Inferior parietal cortex (tissue), 1 donor: ENCODE measurements around the gene PCDHA10.
A peak's percentile ranks its signal among the peaks of the same experiment; 100 is the strongest.
"Not testable (repeated sequence)": the region's sequence is repeated elsewhere in the genome, so short reads cannot be mapped to it uniquely, and the experiment has no call there.

Source experiments
- DNase-seq: peaks from one replicate; pipeline ENCODE4 v3.0.0-alpha.2; 2016; ENCODE audit errors: extremely low spot score

PCDHA10 gene

DNA sequence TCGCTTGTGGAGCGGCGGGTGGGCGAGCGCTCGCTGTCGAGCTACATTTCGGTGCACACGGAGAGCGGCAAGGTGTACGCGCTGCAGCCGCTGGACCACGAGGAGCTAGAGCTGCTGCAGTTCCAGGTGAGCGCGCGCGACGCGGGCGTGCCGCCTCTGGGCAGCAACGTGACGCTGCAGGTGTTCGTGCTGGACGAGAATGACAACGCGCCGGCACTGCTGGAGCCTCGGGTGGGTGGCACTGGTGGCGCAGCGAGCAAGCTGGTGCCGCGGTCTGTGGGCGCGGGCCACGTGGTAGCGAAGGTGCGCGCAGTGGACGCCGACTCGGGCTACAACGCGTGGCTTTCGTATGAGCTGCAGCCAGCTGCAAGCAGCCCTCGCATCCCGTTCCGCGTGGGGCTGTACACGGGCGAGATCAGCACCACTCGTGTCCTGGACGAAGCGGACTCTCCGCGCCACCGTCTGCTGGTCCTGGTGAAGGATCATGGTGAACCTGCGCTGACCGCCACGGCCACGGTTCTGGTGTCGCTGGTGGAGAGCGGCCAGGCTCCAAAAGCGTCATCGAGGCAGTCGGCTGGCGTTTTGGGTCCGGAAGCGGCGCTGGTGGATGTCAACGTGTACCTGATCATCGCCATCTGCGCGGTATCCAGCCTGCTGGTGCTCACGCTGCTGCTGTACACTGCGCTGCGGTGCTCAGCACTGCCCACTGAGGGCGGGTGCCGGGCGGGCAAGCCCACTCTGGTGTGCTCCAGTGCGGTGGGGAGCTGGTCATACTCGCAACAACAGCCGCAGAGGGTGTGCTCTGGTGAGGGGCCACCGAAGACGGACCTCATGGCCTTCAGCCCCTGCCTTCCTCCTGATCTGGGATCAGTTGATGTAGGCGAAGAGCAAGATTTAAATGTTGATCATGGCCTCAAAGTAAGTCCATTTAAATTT is 12.6 kb upstream of the PCDHA10 start:
- DNase-seq: no peak

DNA sequence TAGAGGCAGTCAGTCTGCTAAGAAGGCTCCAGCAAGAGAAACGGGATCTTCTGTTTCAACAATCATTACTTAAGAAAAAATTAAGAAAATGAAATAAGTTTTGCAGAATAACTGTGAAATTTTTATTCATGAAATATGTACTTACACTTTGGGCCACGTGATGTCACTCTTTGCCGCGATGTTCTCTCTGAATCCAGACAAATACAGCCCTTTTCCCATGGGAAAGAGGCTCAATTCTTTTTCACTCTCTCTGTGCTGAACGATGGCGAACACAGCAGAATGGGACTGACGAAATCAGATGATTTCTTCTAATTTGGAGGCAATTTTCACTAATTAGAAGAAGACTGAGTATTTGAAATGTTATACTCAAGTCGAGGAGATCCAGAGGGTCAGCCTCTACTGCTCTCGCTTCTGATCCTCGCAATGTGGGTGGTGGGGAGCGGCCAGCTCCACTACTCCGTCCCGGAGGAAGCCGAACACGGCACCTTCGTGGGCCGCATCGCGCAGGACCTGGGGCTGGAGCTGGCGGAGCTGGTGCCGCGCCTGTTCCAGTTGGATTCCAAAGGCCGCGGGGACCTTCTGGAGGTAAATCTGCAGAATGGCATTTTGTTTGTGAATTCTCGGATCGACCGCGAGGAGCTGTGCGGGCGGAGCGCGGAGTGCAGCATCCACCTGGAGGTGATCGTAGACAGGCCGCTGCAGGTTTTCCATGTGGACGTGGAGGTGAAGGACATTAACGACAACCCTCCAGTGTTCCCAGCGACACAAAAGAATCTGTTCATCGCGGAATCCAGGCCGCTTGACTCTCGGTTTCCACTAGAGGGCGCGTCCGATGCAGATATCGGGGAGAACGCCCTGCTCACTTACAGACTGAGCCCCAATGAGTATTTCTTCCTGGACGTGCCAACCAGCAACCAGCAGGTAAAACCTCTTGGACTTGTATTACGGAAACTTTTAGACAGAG is 7.3 kb upstream of the PCDHA10 start, which contains the start of gene PCDHA9:
Gene PCDHA9 (plus strand): TSS at position 244 of the 964 bp plus-strand sequence. CDS start 114 bp downstream, at position 358.
- not testable (repeated sequence) for DNase-seq

DNA sequence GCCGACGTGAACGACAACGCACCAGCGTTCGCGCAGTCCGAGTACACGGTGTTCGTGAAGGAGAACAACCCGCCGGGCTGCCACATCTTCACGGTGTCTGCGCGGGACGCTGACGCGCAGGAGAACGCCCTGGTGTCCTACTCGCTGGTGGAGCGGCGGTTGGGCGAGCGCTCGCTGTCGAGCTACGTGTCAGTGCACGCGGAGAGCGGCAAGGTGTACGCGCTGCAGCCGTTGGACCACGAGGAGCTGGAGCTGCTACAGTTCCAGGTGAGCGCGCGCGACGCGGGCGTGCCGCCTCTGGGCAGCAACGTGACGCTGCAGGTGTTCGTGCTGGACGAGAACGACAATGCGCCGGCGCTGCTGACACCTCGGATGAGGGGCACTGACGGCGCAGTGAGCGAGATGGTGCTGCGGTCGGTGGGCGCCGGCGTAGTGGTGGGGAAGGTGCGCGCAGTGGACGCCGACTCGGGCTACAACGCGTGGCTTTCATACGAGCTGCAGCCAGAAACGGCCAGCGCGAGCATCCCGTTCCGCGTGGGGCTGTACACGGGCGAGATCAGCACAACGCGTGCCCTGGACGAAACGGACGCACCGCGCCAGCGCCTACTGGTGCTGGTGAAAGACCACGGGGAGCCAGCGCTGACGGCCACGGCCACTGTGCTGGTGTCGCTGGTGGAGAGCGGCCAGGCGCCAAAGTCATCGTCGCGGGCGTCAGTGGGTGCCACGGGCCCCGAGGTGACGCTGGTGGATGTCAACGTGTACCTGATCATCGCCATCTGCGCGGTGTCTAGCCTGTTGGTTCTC is 5.7 kb upstream of the PCDHA10 start:
- DNase-seq: not testable (repeated sequence)

DNA sequence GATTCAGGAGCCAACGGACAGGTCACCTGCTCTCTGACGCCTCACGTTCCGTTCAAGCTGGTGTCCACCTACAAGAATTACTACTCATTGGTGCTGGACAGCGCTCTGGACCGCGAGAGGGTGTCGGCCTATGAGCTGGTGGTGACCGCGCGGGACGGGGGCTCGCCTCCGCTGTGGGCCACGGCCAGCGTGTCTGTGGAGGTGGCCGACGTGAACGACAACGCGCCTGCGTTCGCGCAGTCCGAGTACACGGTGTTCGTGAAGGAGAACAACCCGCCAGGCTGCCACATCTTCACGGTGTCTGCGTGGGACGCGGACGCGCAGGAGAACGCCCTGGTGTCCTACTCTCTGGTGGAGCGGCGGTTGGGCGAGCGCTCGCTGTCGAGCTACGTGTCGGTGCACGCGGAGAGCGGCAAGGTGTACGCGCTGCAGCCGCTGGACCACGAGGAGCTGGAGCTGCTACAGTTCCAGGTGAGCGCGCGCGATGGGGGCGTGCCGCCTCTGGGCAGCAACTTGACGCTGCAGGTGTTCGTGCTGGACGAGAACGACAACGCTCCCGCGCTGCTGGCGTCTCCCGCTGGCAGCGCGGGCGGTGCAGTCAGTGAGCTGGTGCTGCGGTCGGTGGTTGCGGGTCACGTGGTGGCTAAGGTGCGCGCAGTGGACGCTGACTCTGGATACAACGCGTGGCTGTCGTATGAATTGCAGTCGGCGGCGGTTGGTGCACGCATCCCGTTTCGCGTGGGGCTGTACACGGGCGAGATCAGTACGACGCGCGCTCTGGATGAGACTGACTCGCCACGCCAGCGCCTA is 1.7 kb downstream of the PCDHA10 start:
- no peak for DNase-seq

DNA sequence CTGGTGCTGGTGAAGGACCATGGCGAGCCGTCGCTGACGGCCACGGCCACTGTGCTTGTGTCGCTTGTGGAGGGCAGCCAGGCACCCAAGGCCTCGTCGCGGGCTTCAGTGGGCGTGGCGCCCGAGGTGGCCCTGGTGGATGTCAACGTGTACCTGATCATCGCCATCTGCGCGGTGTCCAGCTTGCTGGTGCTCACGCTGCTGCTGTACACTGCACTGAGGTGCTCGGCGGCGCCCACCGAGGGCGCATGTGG is 2.2 kb downstream of the PCDHA10 start:
- DNase-seq: no peak

DNA sequence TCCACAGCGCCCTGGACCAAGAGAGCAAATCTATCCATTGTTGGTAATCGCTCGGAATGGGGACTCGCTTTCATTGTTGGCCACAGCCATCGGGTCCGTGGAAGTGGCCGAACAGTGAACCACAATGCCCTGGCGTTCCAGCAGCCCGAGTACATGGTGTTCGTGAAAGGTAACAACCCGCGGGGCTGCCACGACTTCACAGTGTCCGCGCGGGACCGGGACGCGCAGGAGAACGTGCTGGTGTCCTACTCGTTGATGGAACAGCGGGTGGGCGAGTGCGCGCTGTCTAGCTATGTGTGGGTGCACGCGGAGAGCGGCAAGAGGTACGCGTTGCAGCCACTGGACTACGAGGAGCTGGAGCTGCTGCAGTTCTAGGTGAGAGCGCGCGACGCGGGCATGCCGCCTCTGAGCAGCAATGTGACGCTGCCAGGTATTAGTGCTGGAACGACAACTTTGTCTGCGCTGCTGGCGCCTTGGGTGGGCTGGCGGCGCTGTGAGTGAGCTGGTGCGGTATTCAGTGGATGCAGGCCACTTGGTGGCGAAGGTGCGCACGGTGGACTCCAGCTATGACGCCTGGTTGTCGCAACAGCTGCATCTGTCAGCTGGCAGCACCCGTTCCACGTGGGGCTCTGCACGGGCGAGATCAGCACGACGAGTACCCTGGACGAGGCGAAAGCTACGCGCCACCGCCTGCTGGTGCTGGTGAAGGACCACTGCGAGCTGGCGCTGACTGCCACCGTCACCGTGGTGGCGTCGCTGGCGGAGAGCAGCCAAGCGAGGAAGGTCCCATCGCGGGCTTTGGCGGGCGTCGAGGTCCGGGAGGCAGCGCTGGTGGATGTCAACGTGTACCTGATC is 7.0 kb downstream of the PCDHA10 start:
- no peak for DNase-seq

DNA sequence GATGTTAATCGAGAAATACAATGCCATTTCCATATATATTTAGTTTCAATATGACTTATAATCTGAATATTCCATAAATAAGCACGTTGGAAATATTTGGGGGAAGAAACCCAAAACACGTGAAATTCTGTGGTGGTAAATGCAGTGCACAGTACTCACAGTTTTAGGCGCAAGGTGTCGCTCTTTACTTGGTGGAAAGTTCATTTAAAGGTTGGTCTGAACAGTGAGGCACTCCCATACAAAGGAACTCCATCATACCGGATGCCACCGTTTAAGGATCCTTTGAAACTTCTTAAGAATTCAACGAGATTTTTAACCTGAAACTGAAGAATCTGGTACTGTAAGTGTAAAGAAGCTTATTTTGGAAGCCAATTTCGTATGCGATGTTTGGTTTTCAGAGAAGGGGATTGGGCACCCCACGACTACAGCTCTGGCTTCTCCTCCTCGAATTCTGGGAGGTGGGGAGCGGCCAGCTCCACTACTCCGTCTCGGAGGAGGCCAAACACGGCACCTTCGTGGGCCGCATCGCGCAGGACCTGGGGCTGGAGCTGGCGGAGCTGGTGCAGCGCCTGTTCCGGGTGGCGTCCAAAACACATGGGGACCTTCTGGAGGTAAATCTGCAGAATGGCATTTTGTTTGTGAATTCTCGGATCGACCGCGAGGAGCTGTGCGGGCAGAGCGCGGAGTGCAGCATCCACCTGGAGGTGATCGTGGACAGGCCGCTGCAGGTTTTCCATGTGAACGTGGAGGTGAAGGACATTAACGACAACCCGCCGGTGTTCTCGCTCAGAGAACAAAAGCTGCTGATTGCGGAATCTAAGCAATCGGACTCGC is 13.2 kb downstream of the PCDHA10 start, which contains the start of gene PCDHA11:
Gene PCDHA11 (plus strand): TSS at position 237 of the 834 bp plus-strand sequence. CDS start 147 bp downstream, at position 384.
- peak; percentile 62 for DNase-seq

DNA sequence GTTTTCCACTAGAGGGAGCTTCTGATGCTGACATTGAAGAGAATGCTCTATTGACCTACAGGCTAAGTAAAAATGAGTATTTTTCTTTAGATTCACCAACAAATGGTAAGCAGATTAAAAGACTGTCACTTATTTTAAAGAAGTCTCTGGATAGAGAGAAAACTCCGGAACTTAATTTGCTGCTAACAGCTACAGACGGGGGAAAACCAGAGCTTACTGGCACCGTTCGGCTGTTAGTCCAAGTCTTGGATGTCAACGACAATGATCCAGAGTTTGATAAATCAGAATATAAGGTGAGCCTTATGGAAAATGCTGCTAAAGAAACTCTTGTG is 13.8 kb downstream of the PCDHA10 start:
- DNase-seq: peak; percentile 55

DNA sequence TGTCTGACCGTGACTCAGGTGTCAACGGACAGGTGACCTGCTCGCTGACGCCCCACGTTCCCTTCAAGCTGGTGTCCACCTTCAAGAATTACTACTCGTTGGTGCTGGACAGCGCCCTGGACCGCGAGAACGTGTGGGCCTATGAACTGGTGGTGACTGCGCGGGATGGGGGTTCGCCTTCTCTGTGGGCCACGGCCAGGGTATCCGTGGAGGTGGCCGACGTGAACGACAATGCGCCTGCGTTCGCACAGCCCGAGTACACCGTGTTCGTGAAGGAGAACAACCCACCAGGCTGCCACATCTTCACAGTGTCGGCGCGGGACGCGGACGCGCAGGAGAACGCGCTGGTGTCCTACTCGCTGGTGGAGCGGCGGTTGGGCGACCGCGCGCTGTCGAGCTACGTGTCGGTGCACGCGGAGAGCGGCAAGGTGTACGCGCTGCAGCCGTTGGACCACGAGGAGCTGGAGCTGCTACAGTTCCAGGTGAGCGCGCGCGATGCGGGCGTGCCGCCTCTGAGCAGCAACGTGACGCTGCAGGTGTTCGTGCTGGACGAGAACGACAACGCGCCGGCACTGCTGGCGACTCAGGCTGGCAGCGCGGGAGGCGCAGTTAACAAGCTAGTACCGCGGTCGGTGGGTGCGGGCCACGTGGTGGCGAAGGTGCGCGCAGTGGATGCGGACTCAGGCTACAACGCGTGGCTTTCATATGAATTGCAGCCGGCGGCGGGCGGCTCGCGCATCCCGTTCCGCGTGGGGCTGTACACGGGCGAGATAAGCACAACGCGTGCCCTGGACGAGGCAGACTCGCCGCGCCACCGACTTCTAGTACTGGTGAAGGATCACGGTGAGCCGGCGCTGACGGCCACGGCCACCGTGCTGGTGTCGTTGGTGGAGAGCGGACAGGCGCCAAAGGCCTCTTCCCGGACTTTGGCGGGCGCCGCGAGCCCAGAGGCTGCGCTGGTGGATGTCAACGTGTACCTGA is 14.8 kb downstream of the PCDHA10 start:
- DNase-seq: no peak

DNA sequence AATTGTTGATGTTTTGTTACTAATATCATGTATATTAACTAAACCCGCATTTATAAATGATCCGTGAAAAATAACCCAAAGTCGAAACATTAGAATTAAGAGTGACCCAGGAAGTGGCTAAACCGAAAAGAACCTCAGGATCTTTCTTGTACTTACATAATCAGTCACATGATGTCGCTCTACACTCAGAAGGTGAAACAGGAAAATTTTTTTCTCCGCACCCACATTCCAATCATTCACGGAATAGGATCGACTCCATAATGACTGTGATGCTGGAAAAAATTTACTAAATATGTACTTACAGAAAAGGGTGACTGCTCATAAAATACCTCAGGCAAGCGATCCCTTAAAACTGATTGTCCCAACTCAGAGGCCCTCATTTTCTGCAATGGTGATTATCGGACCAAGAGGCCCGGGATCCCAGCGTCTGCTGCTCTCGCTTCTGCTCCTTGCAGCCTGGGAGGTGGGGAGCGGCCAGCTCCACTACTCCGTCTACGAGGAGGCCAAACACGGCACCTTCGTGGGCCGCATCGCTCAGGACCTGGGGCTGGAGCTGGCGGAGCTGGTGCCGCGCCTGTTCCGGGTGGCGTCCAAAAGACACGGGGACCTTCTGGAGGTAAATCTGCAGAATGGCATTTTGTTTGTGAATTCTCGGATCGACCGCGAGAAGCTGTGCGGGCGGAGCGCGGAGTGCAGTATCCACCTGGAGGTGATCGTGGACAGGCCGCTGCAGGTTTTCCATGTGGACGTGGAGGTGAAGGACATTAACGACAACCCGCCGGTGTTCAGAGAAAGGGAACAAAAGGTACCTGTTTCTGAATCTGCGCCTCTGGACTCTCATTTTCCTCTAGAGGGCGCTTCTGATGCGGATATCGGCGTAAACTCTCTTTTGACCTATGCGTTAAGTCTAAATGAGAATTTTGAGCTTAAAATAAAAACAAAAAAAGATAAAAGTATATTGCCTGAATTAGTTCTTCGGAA is 19.7 kb downstream of the PCDHA10 start, which contains the start of gene PCDHA12:
Gene PCDHA12 (plus strand): TSS at position 224 of the 981 bp plus-strand sequence. CDS start 165 bp downstream, at position 389.
- DNase-seq: no peak

DNA sequence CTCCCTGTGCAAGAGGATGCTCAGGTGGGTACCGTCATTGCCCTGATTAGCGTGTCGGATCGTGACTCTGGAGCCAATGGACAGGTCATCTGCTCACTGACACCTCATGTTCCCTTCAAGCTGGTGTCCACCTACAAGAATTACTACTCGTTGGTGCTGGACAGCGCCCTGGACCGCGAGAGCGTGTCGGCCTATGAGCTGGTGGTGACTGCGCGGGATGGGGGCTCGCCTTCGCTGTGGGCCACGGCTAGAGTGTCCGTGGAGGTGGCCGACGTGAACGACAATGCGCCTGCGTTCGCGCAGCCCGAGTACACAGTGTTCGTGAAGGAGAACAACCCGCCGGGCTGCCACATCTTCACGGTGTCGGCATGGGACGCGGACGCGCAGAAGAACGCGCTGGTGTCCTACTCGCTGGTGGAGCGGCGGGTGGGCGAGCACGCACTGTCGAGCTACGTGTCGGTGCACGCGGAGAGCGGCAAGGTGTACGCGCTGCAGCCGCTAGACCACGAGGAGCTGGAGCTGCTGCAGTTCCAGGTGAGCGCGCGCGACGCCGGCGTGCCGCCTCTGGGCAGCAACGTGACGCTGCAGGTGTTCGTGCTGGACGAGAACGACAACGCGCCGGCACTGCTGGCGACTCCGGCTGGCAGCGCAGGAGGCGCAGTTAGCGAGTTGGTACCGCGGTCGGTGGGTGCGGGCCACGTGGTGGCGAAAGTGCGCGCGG is 21.0 kb downstream of the PCDHA10 start:
- DNase-seq: not testable (repeated sequence)

DNA sequence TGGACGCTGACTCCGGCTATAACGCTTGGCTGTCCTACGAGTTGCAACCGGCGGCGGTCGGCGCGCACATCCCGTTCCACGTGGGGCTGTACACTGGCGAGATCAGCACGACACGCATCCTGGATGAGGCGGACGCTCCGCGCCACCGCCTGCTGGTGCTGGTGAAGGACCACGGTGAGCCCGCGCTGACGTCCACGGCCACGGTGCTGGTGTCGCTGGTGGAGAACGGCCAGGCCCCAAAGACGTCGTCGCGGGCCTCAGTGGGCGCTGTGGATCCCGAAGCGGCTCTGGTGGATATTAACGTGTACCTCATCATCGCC is 21.5 kb downstream of the PCDHA10 start:
- DNase-seq: no peak

DNA sequence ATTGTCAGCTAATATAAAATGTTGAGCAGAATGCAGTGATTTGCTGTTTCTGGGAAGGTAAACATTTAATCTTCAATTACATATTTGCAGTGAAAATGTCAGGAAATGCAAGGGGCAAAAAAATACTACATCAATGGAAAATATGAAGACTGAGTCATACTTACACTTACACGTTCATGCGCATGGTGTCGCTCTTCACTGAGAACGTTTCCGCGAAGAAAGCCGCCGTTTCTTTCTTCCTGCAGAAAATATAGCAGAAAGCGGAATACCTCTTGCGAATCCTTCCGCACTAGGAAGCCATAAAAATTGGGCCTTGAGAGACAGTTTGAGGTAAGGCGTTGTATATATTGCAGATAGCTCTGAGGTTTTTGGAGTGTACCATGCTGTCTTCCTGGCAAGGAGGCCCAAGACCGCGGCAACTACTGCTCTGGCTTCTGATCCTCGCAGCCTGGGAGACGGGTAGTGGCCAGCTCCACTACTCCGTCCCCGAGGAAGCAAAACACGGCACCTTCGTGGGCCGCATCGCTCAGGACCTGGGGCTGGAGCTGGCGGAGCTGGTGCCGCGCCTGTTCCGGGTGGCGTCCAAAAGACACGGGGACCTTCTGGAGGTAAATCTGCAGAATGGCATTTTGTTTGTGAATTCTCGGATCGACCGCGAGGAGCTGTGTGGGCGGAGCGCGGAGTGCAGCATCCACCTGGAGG is 26.3 kb downstream of the PCDHA10 start, which contains the start of gene PCDHA13:
Gene PCDHA13 (plus strand): TSS at position 236 of the 702 bp plus-strand sequence. CDS start 145 bp downstream, at position 381.
- no peak for DNase-seq

DNA sequence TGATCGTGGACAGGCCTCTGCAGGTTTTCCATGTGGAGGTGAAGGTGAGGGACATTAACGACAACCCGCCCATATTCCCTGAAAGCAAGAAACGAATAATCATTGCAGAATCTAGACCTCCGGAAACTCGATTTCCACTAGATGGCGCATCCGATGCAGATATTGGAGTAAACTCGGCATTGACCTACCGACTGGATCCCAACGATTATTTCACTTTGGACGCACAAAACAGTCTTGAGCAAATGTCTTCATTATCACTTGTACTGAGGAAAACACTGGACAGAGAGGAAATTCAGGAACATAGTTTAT is 26.8 kb downstream of the PCDHA10 start:
- DNase-seq: peak; percentile 33

DNA sequence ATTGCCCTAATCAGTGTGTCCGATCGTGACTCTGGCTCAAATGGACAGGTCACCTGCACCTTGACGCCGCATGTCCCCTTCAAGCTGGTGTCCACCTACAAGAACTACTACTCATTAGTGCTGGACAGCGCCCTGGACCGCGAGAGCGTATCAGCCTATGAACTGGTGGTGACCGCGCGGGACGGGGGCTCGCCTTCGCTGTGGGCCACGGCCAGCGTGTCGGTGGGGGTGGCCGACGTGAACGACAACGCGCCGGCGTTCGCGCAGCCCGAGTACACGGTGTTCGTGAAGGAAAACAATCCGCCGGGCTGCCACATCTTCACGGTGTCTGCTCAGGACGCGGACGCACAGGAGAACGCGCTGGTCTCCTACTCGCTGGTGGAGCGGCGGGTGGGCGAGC is 27.7 kb downstream of the PCDHA10 start:
- DNase-seq: no peak
